Neuron (in vitro differentiated cells): Measurements from ENCODE around the gene KHDC4.
"Not testable (repeated sequence)": the region's sequence is repeated elsewhere in the genome, so short reads cannot be mapped to it uniquely, and the experiment has no call there.

Source experiments
- H2AFZ ChIP-seq: one replicate; pipeline ENCODE4 v1.6.1; 2013; ENCODE audit warnings: low read depth, mild to moderate bottlenecking, inconsistent platforms, low read length, moderate library complexity
- H3K27me3 ChIP-seq: one replicate; pipeline ENCODE4 v1.6.1; 2013; ENCODE audit warnings: low read length; ENCODE audit not compliant: insufficient read depth
- H3K36me3 ChIP-seq: one replicate; pipeline ENCODE4 v1.6.1; 2013; ENCODE audit warnings: low read length; ENCODE audit not compliant: insufficient read depth
- H3K4me1 ChIP-seq: one replicate; pipeline ENCODE4 v1.6.1; 2013; ENCODE audit warnings: low read length; ENCODE audit not compliant: insufficient read depth
- H3K4me3 ChIP-seq: 2 replicates; pipeline ENCODE4 v1.5.1; 2013; ENCODE audit warnings: mild to moderate bottlenecking, low read length, moderate library complexity
- H3K9me3 ChIP-seq: one replicate; pipeline ENCODE4 v1.6.1; 2013; ENCODE audit warnings: low read length

Gene KHDC4

GRCh38 chr1:155941845-155942531 is 7.8 kb upstream of the KHDC4 start:
- H3K27me3 ChIP-seq: no peaks in the 10 kb centered on the region
- H2AFZ ChIP-seq: no peak overlapping the region
- H3K4me3 ChIP-seq: no peak overlapping the region
- H3K36me3 ChIP-seq: peaks cover 9% of the 10 kb centered on the region
- H3K4me1 ChIP-seq: no peaks in the 10 kb centered on the region
- no peaks in the 10 kb centered on the region for H3K9me3 ChIP-seq

GRCh38 chr1:155940993-155941844 is 7.0 kb upstream of the KHDC4 start, which contains the start of gene RXFP4:
Gene RXFP4, plus strand, starts transcription at chr1:155941638. Its CDS starts 72 bp downstream, at chr1:155941710.
- H3K36me3 ChIP-seq: peaks cover 2% of the 10 kb centered on the region
- no peaks in the 10 kb centered on the region for H3K27me3 ChIP-seq
- no peak within 1 kb of the TSS for H3K4me3 ChIP-seq
- H2AFZ ChIP-seq: no peak within 1 kb of the TSS
- no peaks in the 10 kb centered on the region for H3K4me1 ChIP-seq
- H3K9me3 ChIP-seq: no peaks in the 10 kb centered on the region

- H3K27me3 ChIP-seq: no peaks in the 10 kb centered on the region
Measured at GRCh38 chr1:155940482-155940992, 6.3 kb upstream of the KHDC4 start.

GRCh38 chr1:155938220-155938627 is 4.0 kb upstream of the KHDC4 start:
- peaks cover 8% of the 10 kb centered on the region for H3K4me1 ChIP-seq
- H3K4me3 ChIP-seq: no peak overlapping the region
- H3K27me3 ChIP-seq: no peaks in the 10 kb centered on the region
- H3K9me3 ChIP-seq: no peaks in the 10 kb centered on the region
- H3K36me3 ChIP-seq: peaks cover 4% of the 10 kb centered on the region
- H2AFZ ChIP-seq: no peak overlapping the region

More at GRCh38 chr1:155940482-155940992, 6.3 kb upstream of the KHDC4 start:
- H3K4me1 ChIP-seq: no peaks in the 10 kb centered on the region
- H2AFZ ChIP-seq: no peak overlapping the region
- H3K9me3 ChIP-seq: no peaks in the 10 kb centered on the region
- no peak overlapping the region for H3K4me3 ChIP-seq
- H3K36me3 ChIP-seq: no peaks in the 10 kb centered on the region

GRCh38 chr1:155934936-155935590 is 850 bp upstream of the KHDC4 start:
- H3K27me3 ChIP-seq: no peaks in the 10 kb centered on the region
- peaks cover 33% of the 10 kb centered on the region for H3K36me3 ChIP-seq
- H2AFZ ChIP-seq: peak overlapping the region; percentile 70
- peaks cover 36% of the 10 kb centered on the region for H3K4me1 ChIP-seq
- peak overlapping the region; percentile 63 for H3K4me3 ChIP-seq
- no peaks in the 10 kb centered on the region for H3K9me3 ChIP-seq

- Histone ChIP-seq H3K36me3 (peaks cover 46% of the 10 kb centered on the region), H3K4me3 (peak overlapping the region; percentile 63), H2AFZ (no peak overlapping the region), H3K9me3 (no peaks in the 10 kb centered on the region), H3K27me3 (no peaks in the 10 kb centered on the region), H3K4me1 (peaks cover 36% of the 10 kb centered on the region)
Measured at GRCh38 chr1:155933591-155934096, 569 bp downstream of the KHDC4 start.

GRCh38 chr1:155932487-155932886 is 1.7 kb downstream of the KHDC4 start:
- H3K27me3 ChIP-seq: no peaks in the 10 kb centered on the region
- H3K4me3 ChIP-seq: peak overlapping the region; percentile 21
- H3K9me3 ChIP-seq: no peaks in the 10 kb centered on the region
- no peak overlapping the region for H2AFZ ChIP-seq
- H3K4me1 ChIP-seq: peaks cover 36% of the 10 kb centered on the region
- peaks cover 51% of the 10 kb centered on the region for H3K36me3 ChIP-seq

- no peaks in the 10 kb centered on the region for H3K27me3 ChIP-seq
- H3K36me3 ChIP-seq: peaks cover 55% of the 10 kb centered on the region
- H2AFZ ChIP-seq: no peak overlapping the region
- no peaks in the 10 kb centered on the region for H3K9me3 ChIP-seq
- H3K4me1 ChIP-seq: peaks cover 36% of the 10 kb centered on the region
- H3K4me3 ChIP-seq: no peak overlapping the region
Measured at GRCh38 chr1:155932081-155932480, 2.1 kb downstream of the KHDC4 start.

- no peaks in the 10 kb centered on the region for H3K9me3 ChIP-seq
- H2AFZ ChIP-seq: no peak overlapping the region
- no peaks in the 10 kb centered on the region for H3K27me3 ChIP-seq
- peaks cover 36% of the 10 kb centered on the region for H3K4me1 ChIP-seq
- H3K36me3 ChIP-seq: peaks cover 61% of the 10 kb centered on the region
- no peak overlapping the region for H3K4me3 ChIP-seq
Measured at GRCh38 chr1:155931332-155932038, 2.7 kb downstream of the KHDC4 start.

GRCh38 chr1:155930725-155931124 is 3.5 kb downstream of the KHDC4 start:
- Histone ChIP-seq H3K4me1 (peaks cover 36% of the 10 kb centered on the region), H3K36me3 (peaks cover 68% of the 10 kb centered on the region)
- H2AFZ ChIP-seq, H3K27me3 ChIP-seq, H3K4me3 ChIP-seq, H3K9me3 ChIP-seq: not testable (repeated sequence)

- no peak overlapping the region for H3K4me3 ChIP-seq
- H3K9me3 ChIP-seq: no peaks in the 10 kb centered on the region
- H3K36me3 ChIP-seq: peaks cover 81% of the 10 kb centered on the region
- H3K27me3 ChIP-seq: no peaks in the 10 kb centered on the region
- H2AFZ ChIP-seq: no peak overlapping the region
- H3K4me1 ChIP-seq: peaks cover 32% of the 10 kb centered on the region
Measured at GRCh38 chr1:155929057-155929456, 5.2 kb downstream of the KHDC4 start.

GRCh38 chr1:155925506-155925905 is 8.7 kb downstream of the KHDC4 start:
- Histone ChIP-seq H3K4me3 (no peak overlapping the region), H3K36me3 (peaks cover 84% of the 10 kb centered on the region), H3K4me1 (peaks cover under 1% of the 10 kb centered on the region), H2AFZ (no peak overlapping the region), H3K27me3 (no peaks in the 10 kb centered on the region), H3K9me3 (no peaks in the 10 kb centered on the region)
